ENCODE results near the gene ZFP62.

Gene ZFP62

GRCh38 chr5:180860273-180860886 lies 696 bp downstream of the ZFP62 start:
- intact Hi-C loops (cut with DNase I; ENCODE audit: low total_unique reads): loop anchor here (10.0 kb wide), 1 partner anchor 404 kb away; the partner anchor contains the start of gene TRIM52
- peaks cover 0 to 11% (median 8%) of the 10 kb centered on the region in 4 donors for H3K4me1 ChIP-seq
- H3K36me3 ChIP-seq: peaks cover 5 to 20% (median 19%) of the 10 kb centered on the region in 3 donors
- H3K9me3 ChIP-seq: peaks cover 0 to 5% (median 0%) of the 10 kb centered on the region in 3 donors
- peak overlapping the region; percentile 71 to 82 for H3K27ac ChIP-seq
- DNase-seq: no peak
- H3K4me3 ChIP-seq: peak overlapping the region; percentile 68 to 78
- no peaks in the 10 kb centered on the region for H3K27me3 ChIP-seq
- TF ChIP-seq, protein P1, sequence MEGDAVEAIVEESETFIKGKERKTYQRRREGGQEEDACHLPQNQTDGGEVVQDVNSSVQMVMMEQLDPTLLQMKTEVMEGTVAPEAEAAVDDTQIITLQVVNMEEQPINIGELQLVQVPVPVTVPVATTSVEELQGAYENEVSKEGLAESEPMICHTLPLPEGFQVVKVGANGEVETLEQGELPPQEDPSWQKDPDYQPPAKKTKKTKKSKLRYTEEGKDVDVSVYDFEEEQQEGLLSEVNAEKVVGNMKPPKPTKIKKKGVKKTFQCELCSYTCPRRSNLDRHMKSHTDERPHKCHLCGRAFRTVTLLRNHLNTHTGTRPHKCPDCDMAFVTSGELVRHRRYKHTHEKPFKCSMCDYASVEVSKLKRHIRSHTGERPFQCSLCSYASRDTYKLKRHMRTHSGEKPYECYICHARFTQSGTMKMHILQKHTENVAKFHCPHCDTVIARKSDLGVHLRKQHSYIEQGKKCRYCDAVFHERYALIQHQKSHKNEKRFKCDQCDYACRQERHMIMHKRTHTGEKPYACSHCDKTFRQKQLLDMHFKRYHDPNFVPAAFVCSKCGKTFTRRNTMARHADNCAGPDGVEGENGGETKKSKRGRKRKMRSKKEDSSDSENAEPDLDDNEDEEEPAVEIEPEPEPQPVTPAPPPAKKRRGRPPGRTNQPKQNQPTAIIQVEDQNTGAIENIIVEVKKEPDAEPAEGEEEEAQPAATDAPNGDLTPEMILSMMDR (IDR thresholded peaks at IDR 0.05): no peak

- Histone ChIP-seq H3K27me3 (no peaks in the 10 kb centered on the region), H3K4me1 (peaks cover 0 to 11% (median 8%) of the 10 kb centered on the region in 4 donors), H3K4me3 (no peak overlapping the region), H3K9me3 (peaks cover 0 to 10% (median 0%) of the 10 kb centered on the region in 3 donors), H3K36me3 (peaks cover 16 to 33% (median 30%) of the 10 kb centered on the region in 3 donors), H3K27ac (no peak overlapping the region)
- TF ChIP-seq, protein P1 (IDR thresholded peaks at IDR 0.05): no peak
- DNase-seq: no peak
- intact Hi-C loops (cut with DNase I; ENCODE audit: low total_unique reads): no loop called here
Observed at GRCh38 chr5:180858586-180858985, 2.5 kb downstream of the ZFP62 start.

- intact Hi-C loops (cut with DNase I; ENCODE audit: low total_unique reads): no loop called here
- DNase-seq: no peak
- no peaks in the 10 kb centered on the region for H3K27me3 ChIP-seq
- no peak overlapping the region for H3K4me3 ChIP-seq
- TF ChIP-seq, protein P1 (IDR thresholded peaks at IDR 0.05): no peak
- H3K27ac ChIP-seq: no peak overlapping the region
- H3K4me1 ChIP-seq: no peaks in the 10 kb centered on the region
- peaks cover 0 to 34% (median 21%) of the 10 kb centered on the region in 3 donors for H3K9me3 ChIP-seq
- H3K36me3 ChIP-seq: peaks cover 60 to 67% (median 63%) of the 10 kb centered on the region in 3 donors
Observed at GRCh38 chr5:180853848-180854176, 7.3 kb downstream of the ZFP62 start.

DNA sequence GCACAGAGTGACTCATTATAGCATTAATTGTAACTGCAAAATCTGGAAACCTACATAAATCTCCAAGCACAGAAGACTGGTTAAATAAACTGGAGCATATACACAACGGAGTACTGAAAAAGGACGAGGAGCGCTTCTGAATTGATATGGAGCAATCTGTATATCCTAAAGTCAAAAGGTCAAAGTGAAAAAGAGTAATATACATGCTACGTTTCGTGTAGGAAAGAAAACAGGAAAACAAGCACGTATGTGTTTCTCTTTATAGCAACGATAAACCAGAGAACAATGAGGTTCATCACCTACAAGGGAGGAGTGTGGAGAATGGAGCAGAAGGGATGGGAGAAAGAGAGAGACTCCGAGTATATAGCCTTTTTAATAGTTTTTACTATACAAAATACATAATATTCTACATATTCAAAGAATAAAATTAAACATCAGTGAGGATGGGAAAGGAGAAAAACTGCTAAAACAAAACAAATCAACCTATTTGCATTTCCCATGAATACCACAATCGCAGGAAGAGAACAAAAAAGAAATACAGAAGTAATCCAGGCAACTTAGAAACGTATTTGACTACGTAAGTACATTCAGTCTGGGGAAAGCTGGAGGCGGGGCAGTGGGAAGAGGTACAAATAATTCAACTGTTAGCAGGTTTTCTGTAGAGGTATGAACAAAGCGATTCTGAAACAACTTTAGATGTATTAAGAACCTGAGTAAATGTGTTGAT lies 7.8 kb downstream of the ZFP62 start:
- Histone ChIP-seq H3K9me3 (peaks cover 0 to 39% (median 23%) of the 10 kb centered on the region in 3 donors), H3K4me3 (no peak overlapping the region), H3K4me1 (no peaks in the 10 kb centered on the region), H3K27ac (no peak overlapping the region), H3K36me3 (peaks cover 63 to 67% (median 66%) of the 10 kb centered on the region in 3 donors), H3K27me3 (no peaks in the 10 kb centered on the region)
- TF ChIP-seq, protein P1 (IDR thresholded peaks at IDR 0.05): no peak
- DNase-seq: no peak
- intact Hi-C loops (cut with DNase I; ENCODE audit: low total_unique reads): no loop called here

GRCh38 chr5:180852495-180852894 lies 8.6 kb downstream of the ZFP62 start:
- no peak for DNase-seq
- Histone ChIP-seq H3K27ac (no peak overlapping the region), H3K4me1 (no peaks in the 10 kb centered on the region), H3K36me3 (peaks cover 70 to 74% (median 72%) of the 10 kb centered on the region in 3 donors), H3K4me3 (no peak overlapping the region), H3K9me3 (peaks cover 0 to 39% (median 28%) of the 10 kb centered on the region in 3 donors), H3K27me3 (no peaks in the 10 kb centered on the region)
- TF ChIP-seq, protein P1 (IDR thresholded peaks at IDR 0.05): no peak
- intact Hi-C loops (cut with DNase I; ENCODE audit: low total_unique reads): no loop called here
